ENCODE results near the gene OR10J5. TPM values are rescaled to one million over a fixed set of nuclear protein-coding genes. Genes with fewer than 3 reads are reported as not detected.

OR10J5 gene
- total RNA-seq, 1 donor from 2014 or later, result not detected

- Mint-ChIP-seq H3K27ac (no peak overlapping the region), H3K27me3 (peaks cover 10% of the 10 kb centered on the region), H3K9me3 (peaks cover 4% of the 10 kb centered on the region), H3K4me1 (no peaks in the 10 kb centered on the region), H3K4me3 (no peak overlapping the region), H3K36me3 (ENCODE audit: low read depth) (no peaks in the 10 kb centered on the region)
- TF ChIP-seq, protein P1, sequence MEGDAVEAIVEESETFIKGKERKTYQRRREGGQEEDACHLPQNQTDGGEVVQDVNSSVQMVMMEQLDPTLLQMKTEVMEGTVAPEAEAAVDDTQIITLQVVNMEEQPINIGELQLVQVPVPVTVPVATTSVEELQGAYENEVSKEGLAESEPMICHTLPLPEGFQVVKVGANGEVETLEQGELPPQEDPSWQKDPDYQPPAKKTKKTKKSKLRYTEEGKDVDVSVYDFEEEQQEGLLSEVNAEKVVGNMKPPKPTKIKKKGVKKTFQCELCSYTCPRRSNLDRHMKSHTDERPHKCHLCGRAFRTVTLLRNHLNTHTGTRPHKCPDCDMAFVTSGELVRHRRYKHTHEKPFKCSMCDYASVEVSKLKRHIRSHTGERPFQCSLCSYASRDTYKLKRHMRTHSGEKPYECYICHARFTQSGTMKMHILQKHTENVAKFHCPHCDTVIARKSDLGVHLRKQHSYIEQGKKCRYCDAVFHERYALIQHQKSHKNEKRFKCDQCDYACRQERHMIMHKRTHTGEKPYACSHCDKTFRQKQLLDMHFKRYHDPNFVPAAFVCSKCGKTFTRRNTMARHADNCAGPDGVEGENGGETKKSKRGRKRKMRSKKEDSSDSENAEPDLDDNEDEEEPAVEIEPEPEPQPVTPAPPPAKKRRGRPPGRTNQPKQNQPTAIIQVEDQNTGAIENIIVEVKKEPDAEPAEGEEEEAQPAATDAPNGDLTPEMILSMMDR (IDR thresholded peaks at IDR 0.05), result no peak
- POLR2A ChIA-PET, result no interaction called here
- ATAC-seq (ENCODE audit: low read depth) (no peak), DNase-seq (no peak)
- CTCF ChIA-PET, result no interaction called here
- intact Hi-C loops (cut with micrococcal nuclease), result no loop called here
These were observed 26.9 kb upstream of the OR10J5 start for GRCh38 chr1:159562680-159563079.

DNA sequence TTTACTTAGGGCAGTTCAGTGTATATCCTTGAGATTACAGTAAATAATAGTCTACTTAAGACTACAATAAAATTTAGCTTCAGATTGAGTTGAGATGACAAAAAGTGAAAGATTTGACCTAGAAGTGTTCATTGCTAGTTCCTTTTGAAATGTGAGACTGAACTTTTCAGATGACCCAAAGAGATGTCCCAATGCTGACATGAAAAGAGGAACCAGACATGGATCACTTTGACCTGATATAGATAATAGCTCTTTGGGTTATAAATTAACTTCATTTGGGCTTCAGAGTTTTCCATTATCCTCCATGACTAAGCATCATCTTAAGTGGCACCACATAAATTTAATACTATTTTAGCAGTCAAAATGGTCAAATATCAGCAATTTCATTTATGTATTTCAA, 25.7 kb upstream of the OR10J5 start:
- H3K4me3 Mint-ChIP-seq, result no peak overlapping the region
- ATAC-seq (ENCODE audit: low read depth) (no peak), DNase-seq (no peak)
- CTCF ChIA-PET, result no interaction called here
- H3K4me1 Mint-ChIP-seq, result no peaks in the 10 kb centered on the region
- intact Hi-C loops (cut with micrococcal nuclease), result no loop called here
- no peak overlapping the region for H3K27ac Mint-ChIP-seq
- POLR2A ChIA-PET, result no interaction called here
- H3K36me3 Mint-ChIP-seq (ENCODE audit: low read depth), result no peaks in the 10 kb centered on the region
- H3K9me3 Mint-ChIP-seq, result peaks cover 4% of the 10 kb centered on the region
- peaks cover 10% of the 10 kb centered on the region for H3K27me3 Mint-ChIP-seq
- TF ChIP-seq, protein P1 (IDR thresholded peaks at IDR 0.05), result no peak

GRCh38 chr1:159560599-159560998, 24.8 kb upstream of the OR10J5 start:
- Mint-ChIP-seq H3K4me1 (no peaks in the 10 kb centered on the region), H3K27me3 (peaks cover 10% of the 10 kb centered on the region), H3K4me3 (no peak overlapping the region), H3K9me3 (peaks cover 3% of the 10 kb centered on the region), H3K36me3 (ENCODE audit: low read depth) (no peaks in the 10 kb centered on the region), H3K27ac (no peak overlapping the region)
- DNase-seq (no peak), ATAC-seq (ENCODE audit: low read depth) (no peak)
- ChIA-PET POLR2A (no interaction called here), CTCF (no interaction called here)
- intact Hi-C loops (cut with micrococcal nuclease), result no loop called here
- TF ChIP-seq, protein P1 (IDR thresholded peaks at IDR 0.05), result no peak

- POLR2A ChIA-PET, result no interaction called here
- H3K4me1 Mint-ChIP-seq, result no peaks in the 10 kb centered on the region
- no peak overlapping the region for H3K27ac Mint-ChIP-seq
- CTCF ChIA-PET, result no interaction called here
- peaks cover 3% of the 10 kb centered on the region for H3K27me3 Mint-ChIP-seq
- no peak for DNase-seq
- TF ChIP-seq, protein P1 (IDR thresholded peaks at IDR 0.05), result no peak
- no peaks in the 10 kb centered on the region for H3K36me3 Mint-ChIP-seq (ENCODE audit: low read depth)
- H3K9me3 Mint-ChIP-seq, result no peaks in the 10 kb centered on the region
- H3K4me3 Mint-ChIP-seq, result no peak overlapping the region
- intact Hi-C loops (cut with micrococcal nuclease), result no loop called here
- ATAC-seq (ENCODE audit: low read depth), result no peak
These were observed 21.1 kb upstream of the OR10J5 start for GRCh38 chr1:159556931-159557369.

DNA sequence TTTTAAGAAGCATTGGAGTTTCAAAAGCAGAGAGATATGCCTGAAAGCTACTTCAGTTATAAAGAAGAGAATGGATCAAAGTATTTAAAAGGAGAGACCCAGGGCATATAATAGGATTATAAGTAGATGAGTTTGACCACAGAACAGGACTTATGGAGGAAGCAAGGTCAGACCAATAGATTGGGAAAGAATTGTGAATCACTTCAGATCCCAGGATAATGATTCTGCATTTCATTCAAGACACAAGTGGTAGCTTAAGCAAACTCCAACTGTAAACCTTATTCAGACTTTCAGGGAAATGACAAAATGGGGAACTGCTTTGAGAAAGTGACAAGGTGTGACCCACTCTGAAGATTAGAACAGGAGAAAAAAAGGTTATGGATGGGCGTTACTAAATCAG, 18.9 kb upstream of the OR10J5 start:
- ATAC-seq (ENCODE audit: low read depth), result no peak
- ChIA-PET POLR2A (no interaction called here), CTCF (no interaction called here)
- no peak overlapping the region for H3K4me3 Mint-ChIP-seq
- peaks cover 5% of the 10 kb centered on the region for H3K27me3 Mint-ChIP-seq
- no peak for DNase-seq
- no peaks in the 10 kb centered on the region for H3K4me1 Mint-ChIP-seq
- no peak overlapping the region for H3K27ac Mint-ChIP-seq
- intact Hi-C loops (cut with micrococcal nuclease), result no loop called here
- TF ChIP-seq, protein P1 (IDR thresholded peaks at IDR 0.05), result no peak
- H3K9me3 Mint-ChIP-seq, result no peaks in the 10 kb centered on the region
- H3K36me3 Mint-ChIP-seq (ENCODE audit: low read depth), result no peaks in the 10 kb centered on the region

Measured in activated B cell treated with CpG ODN at 0.5 μM for 24 hours (primary cell).